GM20431 (cell line): ENCODE measurements around the gene JMJD7.

Experiments
- in situ Hi-C: fragments of 300-500 bp; cut with MseI, MboI; formaldehyde crosslinking; loops from one replicate; pipeline ENCODE4 v1.15.0; 2020; ENCODE audit warnings: low sequenced_read_pairs; ENCODE audit not compliant: unreplicated experiment

The JMJD7 gene

GRCh38 chr15:41878355-41878699, 50.4 kb downstream of the JMJD7 start:
- in situ Hi-C loops, result no loop called here

- in situ Hi-C loops, result no loop called here
Observed at GRCh38 chr15:41879321-41879845, 51.5 kb downstream of the JMJD7 start.

GRCh38 chr15:41880156-41880877, 52.4 kb downstream of the JMJD7 start:
- in situ Hi-C loops, result no loop called here

- in situ Hi-C loops, result no loop called here
Observed at GRCh38 chr15:41881086-41881485, 53.2 kb downstream of the JMJD7 start.

GRCh38 chr15:41881550-41881919, 53.6 kb downstream of the JMJD7 start:
- in situ Hi-C loops, result no loop called here

GRCh38 chr15:41881920-41882688, 54.2 kb downstream of the JMJD7 start:
- in situ Hi-C loops, result no loop called here

- in situ Hi-C loops, result no loop called here
Observed at GRCh38 chr15:41882689-41883483, 55.0 kb downstream of the JMJD7 start.

- in situ Hi-C loops, result no loop called here
Observed at GRCh38 chr15:41883484-41883825, 55.6 kb downstream of the JMJD7 start.

- in situ Hi-C loops, result no loop called here
Observed at GRCh38 chr15:41884458-41884857, 56.6 kb downstream of the JMJD7 start.

GRCh38 chr15:41885321-41885720, 57.4 kb downstream of the JMJD7 start:
- in situ Hi-C loops, result no loop called here

GRCh38 chr15:41885841-41886240, 57.9 kb downstream of the JMJD7 start:
- in situ Hi-C loops, result no loop called here

GRCh38 chr15:41886741-41887140, 58.8 kb downstream of the JMJD7 start:
- in situ Hi-C loops, result no loop called here

GRCh38 chr15:41887161-41887560, 59.3 kb downstream of the JMJD7 start:
- in situ Hi-C loops, result no loop called here
